Activated CD8-positive, alpha-beta T cell treated with anti-CD3 and anti-CD28 coated beads, Interleukin-2, amount 10 ng/mL, durations not matched to agents 7 days and 5 days (primary cell): ENCODE results near the gene TNS1. TPM values are rescaled to one million over a fixed set of nuclear protein-coding genes. Genes with fewer than 3 reads are reported as not detected.
"Not testable (repeated sequence)": the region's sequence is repeated elsewhere in the genome, so short reads cannot be mapped to it uniquely, and the experiment has no call there.

Experiments
- ATAC-seq: fragments of 150-1000 bp; cut with Tn5 transposase; one replicate; pipeline ENCODE4 v1.10.0; 2021; ENCODE audit warnings: moderate library complexity
- CTCF ChIA-PET: fragments of 350-600 bp; sonication (Branson Sonifier 250); formaldehyde crosslinking; loops from one replicate; lab custom pipeline; 2021; ENCODE audit warnings: antibody characterized with exemption; lab: Charles Lee
- POLR2A ChIA-PET: fragments of 350-600 bp; sonication (Branson Sonifier 250); formaldehyde crosslinking; loops from one replicate; lab custom pipeline; 2021; ENCODE audit warnings: antibody characterized with exemption; lab: Charles Lee
- DNase-seq: peaks from one replicate; pipeline ENCODE4 v3.0.0-alpha.2; 2020
- H3K27ac Mint-ChIP-seq: one replicate; pipeline ENCODE4 v1.8.0; 2021; ENCODE audit warnings: mild to moderate bottlenecking, mixed read lengths
- H3K27me3 Mint-ChIP-seq: one replicate; pipeline ENCODE4 v1.8.0; 2021; ENCODE audit warnings: low read depth, mixed read lengths
- H3K36me3 Mint-ChIP-seq: one replicate; pipeline ENCODE4 v1.8.0; 2021; ENCODE audit warnings: low read depth, mixed read lengths
- H3K4me1 Mint-ChIP-seq: one replicate; pipeline ENCODE4 v1.8.0; 2021; ENCODE audit warnings: low read depth, mixed read lengths
- H3K4me3 Mint-ChIP-seq: one replicate; pipeline ENCODE4 v1.8.0; 2021; ENCODE audit warnings: mild to moderate bottlenecking, mixed read lengths
- H3K9me3 Mint-ChIP-seq: one replicate; pipeline ENCODE4 v1.8.0; 2022; ENCODE audit warnings: mixed read lengths; ENCODE audit not compliant: insufficient read depth
- total RNA-seq, 2 experiments: library from RNA; stranded (reverse); gene quantifications; one replicate each; pipeline ENCODE4 v1.2.3, GENCODE V29; 2021

The TNS1 gene
- total RNA-seq, 2 experiments from 2014 or later: 28.9 to 29.8 TPM

DNA sequence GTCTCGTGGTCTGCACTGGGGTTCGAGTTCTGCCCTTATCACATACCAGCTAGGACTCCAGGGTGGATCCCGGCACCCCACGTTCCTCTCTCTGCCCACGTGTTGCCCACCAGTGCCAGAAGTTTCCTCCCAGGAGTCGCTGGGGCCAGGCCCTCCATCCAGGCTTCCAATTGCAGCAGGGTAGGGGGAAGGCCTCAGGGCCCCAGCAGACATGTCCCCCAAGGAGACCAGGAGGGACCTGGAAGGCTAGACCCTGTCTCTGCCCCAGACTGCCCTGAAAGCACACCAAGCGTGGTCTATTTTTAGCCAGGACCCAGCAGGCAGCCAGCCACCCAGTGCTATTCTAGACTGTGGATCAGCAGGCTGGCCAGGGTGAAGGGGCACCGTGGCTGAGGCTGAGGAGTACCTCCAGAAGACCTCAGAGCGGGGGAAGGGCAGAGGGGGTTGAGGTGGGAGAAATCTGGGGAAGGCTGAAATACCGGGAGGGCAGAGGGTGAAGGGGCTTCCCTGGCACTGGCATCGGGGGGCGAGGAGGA lies 18.8 kb upstream of the TNS1 start:
- Mint-ChIP-seq H3K4me3 (no peak overlapping the region), H3K27ac (no peak overlapping the region), H3K27me3 (no peaks in the 10 kb centered on the region), H3K9me3 (no peaks in the 10 kb centered on the region), H3K36me3 (no peaks in the 10 kb centered on the region), H3K4me1 (no peaks in the 10 kb centered on the region)
- ATAC-seq (no peak), DNase-seq (no peak)
- POLR2A ChIA-PET: no interaction called here
- CTCF ChIA-PET: no interaction called here

DNA sequence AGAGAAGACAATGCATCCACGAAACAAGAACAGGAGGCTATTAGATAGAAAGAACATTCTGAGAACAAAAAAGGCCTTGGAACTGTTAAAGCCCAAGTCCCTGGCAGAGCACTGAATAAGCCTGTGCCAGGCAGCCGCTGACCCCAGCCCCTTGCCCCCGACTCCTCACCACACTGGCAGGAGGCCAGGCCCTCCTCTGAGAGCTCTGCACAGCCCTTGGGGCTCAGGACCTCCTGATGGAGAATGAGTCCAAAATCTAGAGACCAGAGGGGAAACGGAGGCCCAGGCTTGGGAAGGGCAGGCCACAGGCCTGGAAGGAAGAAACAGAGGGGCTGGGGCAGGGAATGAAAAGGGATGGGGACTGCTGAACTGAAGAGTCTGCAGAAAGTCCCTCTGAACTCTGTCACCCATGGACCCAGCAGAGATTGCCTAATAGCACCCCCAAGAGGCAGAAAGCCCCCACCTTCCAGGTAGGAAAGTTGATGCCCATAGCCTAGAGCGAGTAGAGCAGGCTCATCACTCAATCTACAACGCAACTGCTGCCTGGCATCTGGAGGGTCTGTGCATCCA lies 18.3 kb upstream of the TNS1 start:
- Mint-ChIP-seq H3K27ac (no peak overlapping the region), H3K9me3 (no peaks in the 10 kb centered on the region), H3K27me3 (no peaks in the 10 kb centered on the region), H3K4me3 (no peak overlapping the region), H3K36me3 (no peaks in the 10 kb centered on the region), H3K4me1 (no peaks in the 10 kb centered on the region)
- DNase-seq: no peak
- ChIA-PET POLR2A (no interaction called here), CTCF (interaction anchor here (1.2 kb wide), 1 partner anchor 14 kb away, joined by 3 read pairs; no protein-coding TSS in a partner anchor)
- no peak for ATAC-seq

DNA sequence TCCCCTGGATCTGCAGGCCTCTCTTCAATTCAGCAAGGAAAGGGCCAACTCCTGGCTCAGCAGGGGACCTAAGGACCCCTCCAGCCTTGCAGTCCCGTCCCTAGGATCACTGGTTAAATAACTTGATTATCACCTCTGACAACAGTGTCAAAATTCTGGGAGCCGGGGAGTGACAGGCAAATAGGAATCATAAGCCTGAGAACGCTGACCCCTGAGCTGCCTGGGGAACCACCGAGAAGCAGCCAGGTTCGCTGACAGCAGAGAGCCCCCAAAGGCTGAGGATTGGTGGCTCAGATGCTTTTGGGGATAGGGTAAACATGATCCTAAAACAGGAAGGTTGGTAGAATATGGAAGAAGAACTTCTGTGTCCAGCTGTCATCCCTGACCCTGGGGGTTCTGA lies 17.5 kb upstream of the TNS1 start:
- no peak for DNase-seq
- ChIA-PET POLR2A (no interaction called here), CTCF (interaction anchor here (1.2 kb wide), 1 partner anchor 14 kb away, joined by 3 read pairs; no protein-coding TSS in a partner anchor)
- Mint-ChIP-seq H3K27ac (no peak overlapping the region), H3K4me1 (no peaks in the 10 kb centered on the region), H3K9me3 (no peaks in the 10 kb centered on the region), H3K27me3 (no peaks in the 10 kb centered on the region), H3K4me3 (no peak overlapping the region), H3K36me3 (no peaks in the 10 kb centered on the region)
- no peak for ATAC-seq

DNA sequence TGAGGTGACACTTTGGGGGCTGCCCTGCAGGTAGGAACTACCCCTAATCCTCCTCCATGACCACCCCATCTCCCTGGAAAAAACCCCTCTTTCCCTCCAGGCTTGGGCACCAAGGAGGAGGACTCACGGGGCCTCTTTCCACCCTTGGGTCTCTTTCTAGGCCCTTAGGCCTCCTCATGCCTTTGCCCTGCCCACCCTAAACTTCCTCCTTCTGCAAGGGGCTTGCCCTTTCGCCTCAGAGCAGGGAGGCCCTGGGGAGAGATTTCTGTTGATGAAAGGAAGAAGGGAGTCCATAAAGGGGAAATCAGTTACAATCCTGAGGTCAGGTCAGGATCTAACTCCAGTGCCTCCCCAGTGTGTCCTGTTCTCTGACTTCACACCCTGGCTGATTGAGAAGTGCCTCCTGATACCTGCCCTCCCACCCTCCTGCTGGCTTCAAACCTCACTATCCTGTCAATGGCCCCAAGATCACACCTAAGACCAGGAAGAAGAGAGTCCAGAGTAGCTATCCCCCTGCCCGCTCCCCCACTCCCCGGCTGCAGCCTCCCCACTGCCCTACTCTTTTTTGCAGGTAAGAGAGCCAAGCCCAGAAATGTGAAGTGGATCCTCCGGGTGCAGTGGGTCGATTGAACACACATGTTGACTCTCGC lies 16.7 kb upstream of the TNS1 start:
- H3K4me3 Mint-ChIP-seq: no peak overlapping the region
- no peaks in the 10 kb centered on the region for H3K4me1 Mint-ChIP-seq
- H3K27me3 Mint-ChIP-seq: peaks cover 2% of the 10 kb centered on the region
- H3K27ac Mint-ChIP-seq: no peak overlapping the region
- POLR2A ChIA-PET: no interaction called here
- H3K36me3 Mint-ChIP-seq: no peaks in the 10 kb centered on the region
- DNase-seq: no peak
- ATAC-seq: no peak
- no peaks in the 10 kb centered on the region for H3K9me3 Mint-ChIP-seq
- CTCF ChIA-PET: no interaction called here

DNA sequence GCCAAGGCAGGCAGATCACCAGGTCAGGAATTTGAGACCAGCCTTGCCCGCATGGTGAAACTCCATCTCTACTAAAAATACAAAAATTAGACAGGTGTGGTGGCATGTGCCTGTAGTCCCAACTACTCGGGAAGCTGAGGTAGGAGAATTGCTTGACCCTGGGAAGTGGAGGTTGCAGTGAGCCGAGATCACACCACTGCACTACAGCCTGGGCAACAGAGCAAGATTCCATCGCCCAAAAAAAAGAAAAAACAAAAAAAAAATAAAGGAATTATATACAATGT lies 16.0 kb upstream of the TNS1 start:
- H3K4me3 Mint-ChIP-seq, H3K36me3 Mint-ChIP-seq, ATAC-seq, POLR2A ChIA-PET, H3K27ac Mint-ChIP-seq, DNase-seq, H3K4me1 Mint-ChIP-seq, CTCF ChIA-PET, H3K9me3 Mint-ChIP-seq, H3K27me3 Mint-ChIP-seq: not testable (repeated sequence)

DNA sequence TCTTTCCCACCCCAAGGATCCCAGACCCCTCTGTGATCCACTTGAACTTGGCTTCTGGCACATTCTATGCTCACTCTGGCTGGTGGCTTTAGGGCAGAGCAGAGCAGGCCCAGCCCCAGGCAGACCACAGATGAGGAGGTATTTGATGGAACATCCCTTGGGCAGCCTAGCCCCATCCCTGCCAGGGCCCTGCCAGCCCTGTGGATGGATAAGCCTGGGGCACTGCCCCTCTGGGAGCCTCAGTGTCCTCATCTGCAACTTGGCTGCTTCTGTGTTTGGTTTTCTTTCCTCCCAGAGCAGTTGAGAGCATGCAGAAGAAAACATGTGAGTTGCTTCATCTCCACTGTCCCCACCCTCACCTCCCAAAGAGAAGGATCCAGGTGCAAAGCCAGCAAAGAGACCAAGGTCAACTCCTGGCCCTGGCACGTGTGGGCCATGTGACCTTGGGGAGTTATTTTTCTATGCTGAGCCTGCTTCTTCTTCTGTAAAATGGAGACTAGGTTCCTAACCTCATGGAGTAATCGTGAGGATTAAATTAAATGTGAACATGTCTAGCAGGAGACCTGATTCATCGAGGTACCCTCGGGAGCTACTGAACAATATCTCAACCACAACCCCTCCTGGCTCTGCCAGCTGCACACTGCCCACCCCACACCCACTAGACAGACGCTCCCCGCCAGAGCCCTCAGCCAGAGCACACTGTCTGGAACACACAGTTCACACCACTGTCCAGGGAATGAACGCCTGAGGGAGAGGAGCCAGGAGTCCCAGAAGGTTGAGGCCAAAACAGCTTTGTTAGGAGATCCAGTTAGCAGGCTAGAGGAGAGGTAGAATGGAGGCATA lies 14.6 kb upstream of the TNS1 start:
- H3K4me3 Mint-ChIP-seq: no peak overlapping the region
- ATAC-seq: no peak
- H3K4me1 Mint-ChIP-seq: no peaks in the 10 kb centered on the region
- no peak for DNase-seq
- CTCF ChIA-PET: no interaction called here
- H3K27me3 Mint-ChIP-seq: peaks cover 5% of the 10 kb centered on the region
- H3K36me3 Mint-ChIP-seq: no peaks in the 10 kb centered on the region
- no peak overlapping the region for H3K27ac Mint-ChIP-seq
- H3K9me3 Mint-ChIP-seq: no peaks in the 10 kb centered on the region
- POLR2A ChIA-PET: no interaction called here

DNA sequence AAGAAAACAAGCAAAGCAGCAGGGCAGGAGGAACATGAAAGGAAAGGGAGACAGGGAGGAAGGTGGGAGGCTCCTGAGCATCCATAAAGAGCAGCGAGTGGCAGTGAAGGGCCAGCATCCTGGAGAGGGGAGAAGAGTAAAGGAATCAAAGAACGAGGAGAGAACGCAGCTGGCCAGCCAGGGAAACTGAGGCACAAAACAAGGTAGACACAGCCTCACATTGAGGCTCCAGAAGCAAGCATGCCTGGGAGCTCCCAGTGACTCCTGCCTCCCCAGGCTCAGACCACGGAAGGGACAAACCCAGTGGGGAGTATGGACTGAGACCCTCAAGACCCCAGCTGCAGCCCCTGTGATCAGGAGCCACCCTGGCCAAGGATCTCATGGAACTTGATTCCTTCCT lies 14.0 kb upstream of the TNS1 start:
- POLR2A ChIA-PET: no interaction called here
- no peaks in the 10 kb centered on the region for H3K4me1 Mint-ChIP-seq
- no peaks in the 10 kb centered on the region for H3K36me3 Mint-ChIP-seq
- H3K9me3 Mint-ChIP-seq: no peaks in the 10 kb centered on the region
- no peak overlapping the region for H3K27ac Mint-ChIP-seq
- H3K4me3 Mint-ChIP-seq: no peak overlapping the region
- DNase-seq (no peak), ATAC-seq (no peak)
- peaks cover 9% of the 10 kb centered on the region for H3K27me3 Mint-ChIP-seq
- CTCF ChIA-PET: interaction anchor here (1.0 kb wide), 1 partner anchor 231 kb away, joined by 3 read pairs; no protein-coding TSS in a partner anchor

DNA sequence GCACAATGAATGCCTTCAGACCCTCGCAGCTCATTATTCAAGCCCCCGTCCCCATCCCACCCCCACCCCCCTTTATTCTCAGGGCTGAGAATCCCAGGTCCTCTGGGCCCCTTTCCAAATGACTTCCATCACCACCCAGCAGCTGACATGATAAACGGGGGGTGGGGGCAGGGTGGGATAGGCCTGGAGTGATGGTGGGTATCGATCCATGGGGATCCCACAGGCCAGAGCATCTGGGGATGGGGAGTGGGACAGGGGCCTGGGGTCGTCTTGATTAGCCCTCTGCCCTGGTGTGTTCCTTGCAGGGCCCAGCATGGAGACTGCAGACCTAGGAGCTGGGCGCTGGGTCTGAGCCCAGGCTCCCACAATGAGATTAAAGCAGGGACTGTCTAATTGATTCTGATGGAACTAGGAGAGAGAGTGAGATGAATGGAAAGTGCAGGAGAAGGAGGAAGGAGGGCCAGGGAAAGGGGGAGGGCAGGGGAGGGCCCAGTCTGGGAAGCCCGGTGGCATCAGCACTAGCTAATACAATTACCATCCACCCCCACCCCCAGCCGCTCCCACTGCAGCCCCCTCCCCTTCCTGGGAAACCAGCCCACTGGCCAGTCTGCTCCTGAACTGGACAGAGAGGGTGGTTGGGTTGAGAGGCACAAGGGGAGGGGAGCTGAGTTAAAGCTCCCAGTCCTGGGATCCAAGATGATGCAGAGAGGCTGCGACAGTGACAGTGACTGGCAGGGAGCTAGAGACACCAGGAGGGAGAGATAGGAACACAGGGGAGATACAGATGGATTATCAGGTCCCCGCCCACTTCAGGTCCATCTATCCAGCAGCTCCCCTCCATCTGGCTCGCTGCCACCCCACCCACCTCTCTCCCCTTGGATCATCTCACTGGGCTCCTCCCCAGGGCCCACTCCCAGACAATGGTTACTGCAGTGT lies 13.1 kb upstream of the TNS1 start:
- Mint-ChIP-seq H3K36me3 (no peaks in the 10 kb centered on the region), H3K4me1 (peaks cover 2% of the 10 kb centered on the region), H3K27me3 (peaks cover 18% of the 10 kb centered on the region), H3K27ac (no peak overlapping the region), H3K4me3 (no peak overlapping the region), H3K9me3 (no peaks in the 10 kb centered on the region)
- CTCF ChIA-PET: interaction anchor here (1.0 kb wide), 1 partner anchor 230 kb away, joined by 3 read pairs; no protein-coding TSS in a partner anchor
- ATAC-seq: no peak
- POLR2A ChIA-PET: no interaction called here
- no peak for DNase-seq

DNA sequence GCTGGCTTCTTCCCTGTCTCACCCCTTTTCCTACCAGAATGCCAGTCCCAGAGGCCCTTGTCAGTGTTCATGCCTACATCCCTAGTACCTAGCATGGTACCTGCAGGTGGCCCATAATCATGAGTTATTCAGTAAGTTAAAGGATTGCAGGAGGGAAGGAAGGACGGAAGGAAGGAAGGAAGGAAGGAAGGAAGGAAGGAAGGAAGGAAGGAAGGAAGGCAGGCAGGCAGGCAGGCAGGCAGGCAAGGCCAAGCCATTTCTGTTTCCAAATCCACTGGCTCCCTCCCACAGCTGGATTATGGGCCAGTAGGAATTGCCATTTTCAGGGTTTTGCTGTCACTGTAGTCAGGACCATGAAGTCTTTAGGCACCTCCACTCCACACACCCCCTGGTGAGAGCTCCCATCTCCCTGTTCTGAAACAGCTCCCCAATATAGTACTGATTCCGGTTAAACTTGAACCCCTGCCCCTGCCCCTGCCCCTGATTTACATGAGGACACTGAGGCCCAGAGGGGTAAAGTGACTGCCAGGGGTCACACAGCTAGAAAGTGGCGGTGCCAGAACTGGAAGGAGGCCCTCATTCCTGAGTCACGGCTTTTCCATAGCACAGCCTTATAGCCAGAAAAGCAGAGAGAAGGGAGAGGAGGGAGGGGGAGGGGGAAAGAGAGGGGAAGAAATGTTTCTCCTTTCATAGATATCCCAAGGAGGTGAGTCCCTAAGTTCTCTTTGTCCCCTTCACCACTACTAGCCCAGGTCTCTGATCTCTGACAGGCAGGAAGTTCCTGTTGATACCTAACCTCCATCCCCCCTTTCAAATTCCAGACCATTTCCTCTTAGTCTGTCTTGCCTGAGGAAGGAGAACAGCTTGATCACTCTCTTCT lies 12.2 kb upstream of the TNS1 start:
- ChIA-PET POLR2A (no interaction called here), CTCF (no interaction called here)
- Mint-ChIP-seq H3K36me3 (no peaks in the 10 kb centered on the region), H3K27ac (no peak overlapping the region), H3K4me3 (no peak overlapping the region), H3K4me1 (peaks cover 5% of the 10 kb centered on the region), H3K27me3 (peaks cover 21% of the 10 kb centered on the region), H3K9me3 (no peaks in the 10 kb centered on the region)
- ATAC-seq (no peak), DNase-seq (no peak)

DNA sequence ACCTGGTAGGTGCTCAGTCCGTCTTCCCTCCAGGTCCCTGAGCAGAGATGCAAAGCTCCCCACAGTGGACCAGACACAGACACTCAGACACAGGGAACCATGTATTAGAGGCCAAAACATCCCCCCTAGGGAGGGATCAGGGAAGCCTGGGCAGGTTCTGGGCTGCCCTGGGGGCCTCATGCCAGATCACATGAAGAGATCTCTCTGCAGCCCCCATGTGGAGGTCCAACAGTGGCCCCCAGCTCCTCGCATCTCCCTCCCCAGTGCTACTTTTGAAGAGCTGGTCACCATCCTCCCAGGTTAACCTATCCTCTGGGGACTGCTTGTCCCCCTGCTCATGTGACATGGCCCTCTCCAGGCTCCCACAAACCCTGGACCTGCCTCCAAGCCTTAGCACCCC lies 10.5 kb upstream of the TNS1 start:
- DNase-seq (no peak), ATAC-seq (no peak)
- no peak overlapping the region for H3K4me3 Mint-ChIP-seq
- ChIA-PET CTCF (no interaction called here), POLR2A (no interaction called here)
- no peak overlapping the region for H3K27ac Mint-ChIP-seq
- H3K4me1 Mint-ChIP-seq: peaks cover 10% of the 10 kb centered on the region
- H3K9me3 Mint-ChIP-seq: no peaks in the 10 kb centered on the region
- no peaks in the 10 kb centered on the region for H3K36me3 Mint-ChIP-seq
- H3K27me3 Mint-ChIP-seq: peaks cover 35% of the 10 kb centered on the region
